LNCaP clone FGC (cell line): ENCODE results near the gene PTPRM.

Experiments used
- DNase-seq: peaks from one replicate; pipeline ENCODE4 v3.0.0-alpha.2; 2011; ENCODE audit warnings: low read depth
- H3K4me3 ChIP-seq: 2 replicates; pipeline ENCODE4 v1.5.1; 2011; ENCODE audit warnings: mild to moderate bottlenecking, low read depth, low read length, control low read depth
- CTCF ChIP-seq: IDR thresholded peaks from 2 replicates; pipeline ENCODE4 v1.5.1; 2012; ENCODE audit warnings: mild to moderate bottlenecking; ENCODE audit not compliant: control insufficient read depth, insufficient read depth; ENCODE audit errors: extremely low read depth

Gene PTPRM

GRCh38 chr18:7779211-7779610 lies 212.1 kb downstream of the PTPRM start:
- H3K4me3 ChIP-seq = no peak overlapping the region
- no peak for DNase-seq
- TF ChIP-seq CTCF = no peak

- no peak for DNase-seq
- TF ChIP-seq CTCF = no peak
- no peak overlapping the region for H3K4me3 ChIP-seq
Observed at GRCh38 chr18:7784171-7784570, 217.1 kb downstream of the PTPRM start.

- no peak overlapping the region for H3K4me3 ChIP-seq
- no peak for TF ChIP-seq CTCF
- DNase-seq = no peak
Observed at GRCh38 chr18:7786569-7786968, 219.5 kb downstream of the PTPRM start.

- H3K4me3 ChIP-seq = no peak overlapping the region
- TF ChIP-seq CTCF = no peak
- no peak for DNase-seq
Observed at GRCh38 chr18:7787339-7787738, 220.2 kb downstream of the PTPRM start.

- peak; percentile 13 for DNase-seq
Observed at GRCh38 chr18:7789856-7790552, 222.9 kb downstream of the PTPRM start.

GRCh38 chr18:7793100-7793499 lies 226.0 kb downstream of the PTPRM start:
- TF ChIP-seq CTCF = no peak
- no peak for DNase-seq

More at GRCh38 chr18:7789856-7790552, 222.9 kb downstream of the PTPRM start:
- TF ChIP-seq CTCF = peak; percentile 55
- H3K4me3 ChIP-seq = no peak overlapping the region

GRCh38 chr18:7803956-7804469 lies 236.9 kb downstream of the PTPRM start:
- TF ChIP-seq CTCF = no peak
- H3K4me3 ChIP-seq = no peak overlapping the region
- no peak for DNase-seq

More at GRCh38 chr18:7793100-7793499, 226.0 kb downstream of the PTPRM start:
- H3K4me3 ChIP-seq = no peak overlapping the region
